Fibroblast of mammary gland (primary cell): ENCODE results near the gene UGP2.
"Not testable (repeated sequence)": the region's sequence is repeated elsewhere in the genome, so short reads cannot be mapped to it uniquely, and the experiment has no call there.

Experiments used
- DNase-seq: peaks from one replicate; pipeline ENCODE4 v3.0.0-alpha.2; 2010; ENCODE audit warnings: low read depth
- H3K4me3 ChIP-seq: 2 replicates; pipeline ENCODE4 v1.5.1; 2011; ENCODE audit warnings: low read depth, mild to moderate bottlenecking, low read length, moderate library complexity; ENCODE audit not compliant: control insufficient read depth
- CTCF ChIP-seq: conservative IDR thresholded peaks from 2 replicates; pipeline ENCODE4 v1.5.1; 2011; ENCODE audit warnings: low read depth, low read length, inconsistent platforms; ENCODE audit not compliant: control insufficient read depth, insufficient read depth

The UGP2 gene

GRCh38 chr2:63841254-63842022, at the start of gene UGP2:
Gene UGP2 (plus strand): TSS chr2:63841896. CDS start chr2:63842186, 290 bp downstream.
- DNase-seq = peak; percentile 95
- H3K4me3 ChIP-seq = peak within 1 kb of the TSS; percentile 94
- TF ChIP-seq CTCF = peak; percentile 19

- TF ChIP-seq CTCF = no peak
- no peak overlapping the region for H3K4me3 ChIP-seq
- DNase-seq = peak; percentile 97
Measured at GRCh38 chr2:63792530-63792929, 49.2 kb upstream of the UGP2 start.

- TF ChIP-seq CTCF = no peak
- no peak overlapping the region for H3K4me3 ChIP-seq
Measured at GRCh38 chr2:63796366-63796765, 45.3 kb upstream of the UGP2 start.

GRCh38 chr2:63796796-63797195, 44.9 kb upstream of the UGP2 start:
- no peak for DNase-seq
- H3K4me3 ChIP-seq = no peak overlapping the region
- no peak for TF ChIP-seq CTCF

More at GRCh38 chr2:63796366-63796765, 45.3 kb upstream of the UGP2 start:
- DNase-seq = no peak

- TF ChIP-seq CTCF = no peak
- DNase-seq = no peak
- H3K4me3 ChIP-seq = no peak overlapping the region
Measured at GRCh38 chr2:63801455-63801854, 40.2 kb upstream of the UGP2 start.

- no peak overlapping the region for H3K4me3 ChIP-seq
- no peak for DNase-seq
- no peak for TF ChIP-seq CTCF
Measured at GRCh38 chr2:63805412-63805811, 36.3 kb upstream of the UGP2 start.

GRCh38 chr2:63808036-63808435, 33.7 kb upstream of the UGP2 start:
- DNase-seq, H3K4me3 ChIP-seq: not testable (repeated sequence)

GRCh38 chr2:63808911-63809310, 32.8 kb upstream of the UGP2 start:
- not testable (repeated sequence) for DNase-seq, H3K4me3 ChIP-seq
